GM08714 (cell line): ENCODE measurements around the gene IGFN1.

Source experiments
- H3K4me3 ChIP-seq: fragments of 200-500 bp; sonication (Bioruptor generic); 2 replicates; pipeline ENCODE4 v1.5.1; 2014; ENCODE audit warnings: mild to moderate bottlenecking, low read length, inconsistent platforms
- ZNF274 ChIP-seq: IDR thresholded peaks from 2 replicates; pipeline ENCODE4 v1.6.1; 2012; ENCODE audit warnings: mild to moderate bottlenecking, low read depth, low read length

The IGFN1 gene

DNA sequence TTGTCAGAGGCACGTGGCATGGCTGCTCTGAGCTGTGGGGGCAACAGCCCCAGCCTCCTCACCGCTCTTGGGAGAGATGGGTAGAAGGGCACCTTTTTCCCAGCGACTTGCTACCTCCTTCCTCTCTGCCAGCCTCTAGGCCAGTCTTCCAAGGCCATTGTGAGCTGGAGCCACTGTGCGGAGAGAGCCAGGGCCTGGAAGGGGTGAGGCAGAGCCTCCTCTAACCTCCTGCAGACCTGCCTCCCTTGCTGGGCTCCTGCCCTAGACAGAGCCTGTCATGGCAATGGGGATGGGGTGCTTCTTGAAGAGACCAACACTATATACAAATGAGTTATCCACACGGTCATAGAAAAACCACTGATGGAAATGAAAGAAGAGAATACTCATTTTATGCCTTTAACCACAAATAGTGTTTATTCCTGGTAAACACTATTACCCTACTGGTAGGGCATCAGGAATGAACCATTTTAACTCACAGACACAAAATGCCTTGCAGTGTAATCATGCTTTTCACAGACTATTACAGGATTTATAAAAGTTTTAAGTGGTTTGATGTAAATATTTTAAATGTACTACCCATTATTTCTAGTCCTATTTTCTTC lies 5.0 kb upstream of the IGFN1 start:
- H3K4me3 ChIP-seq: no peak overlapping the region
- TF ChIP-seq ZNF274: no peak

DNA sequence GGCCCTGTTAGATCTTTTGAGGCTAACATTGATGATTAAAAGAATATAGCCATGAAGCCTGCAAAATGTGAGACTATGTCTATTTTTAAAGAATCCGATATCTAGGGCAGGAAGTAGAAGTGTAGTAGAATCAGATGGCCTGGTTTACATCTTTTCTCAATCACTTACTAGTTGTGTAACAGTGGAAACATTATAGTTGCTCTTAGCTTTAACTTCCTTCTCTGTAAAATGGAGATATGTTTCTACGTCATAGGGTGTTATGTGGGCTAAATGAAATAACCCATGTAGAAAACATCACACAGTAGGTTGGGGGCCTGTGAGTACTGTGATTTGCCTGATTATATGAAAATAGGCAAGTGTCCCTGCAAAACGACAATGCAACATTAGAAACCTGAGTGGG lies 4.4 kb upstream of the IGFN1 start:
- no peak for TF ChIP-seq ZNF274
- H3K4me3 ChIP-seq: no peak overlapping the region

DNA sequence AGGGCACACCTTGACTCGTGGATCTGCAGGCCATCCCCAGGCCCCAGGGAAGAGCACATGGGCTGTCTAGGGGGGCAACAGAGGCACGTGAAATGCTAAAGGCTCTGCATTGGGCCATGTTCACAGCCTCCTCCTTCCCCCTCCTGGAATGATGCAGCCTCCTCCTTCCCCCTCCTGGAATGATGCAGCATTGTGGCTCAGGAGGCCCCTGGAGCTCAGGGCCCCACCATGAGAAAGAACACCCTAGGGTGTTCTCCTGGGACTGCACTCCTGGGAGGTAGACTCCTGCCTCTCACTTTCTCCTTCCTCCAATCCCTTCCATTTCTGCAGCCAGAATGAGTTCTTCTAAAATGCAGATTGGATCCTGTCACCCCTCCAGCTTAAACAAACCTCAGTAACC lies 1.5 kb upstream of the IGFN1 start:
- no peak for TF ChIP-seq ZNF274
- no peak overlapping the region for H3K4me3 ChIP-seq

DNA sequence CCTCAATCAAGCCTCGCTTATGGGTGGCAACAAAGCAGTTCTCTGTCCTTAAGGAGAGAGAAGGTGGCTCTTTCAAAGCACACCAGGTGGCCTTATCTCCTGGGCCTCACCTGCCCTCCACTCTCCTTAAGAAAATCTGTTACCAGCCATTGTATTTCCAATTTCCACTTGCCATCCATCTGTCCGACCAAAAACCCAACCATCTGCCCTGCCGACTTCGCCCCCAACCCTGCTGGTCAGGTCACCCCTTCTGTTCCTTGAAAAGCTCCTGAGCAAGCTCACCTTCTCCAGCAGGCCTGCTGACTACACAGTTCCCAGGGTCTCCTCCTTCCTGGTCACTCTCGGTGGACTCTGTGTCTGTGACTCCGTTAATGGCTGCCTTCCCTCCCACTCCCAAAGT lies 619 bp upstream of the IGFN1 start:
- TF ChIP-seq ZNF274: no peak
- H3K4me3 ChIP-seq: no peak overlapping the region

DNA sequence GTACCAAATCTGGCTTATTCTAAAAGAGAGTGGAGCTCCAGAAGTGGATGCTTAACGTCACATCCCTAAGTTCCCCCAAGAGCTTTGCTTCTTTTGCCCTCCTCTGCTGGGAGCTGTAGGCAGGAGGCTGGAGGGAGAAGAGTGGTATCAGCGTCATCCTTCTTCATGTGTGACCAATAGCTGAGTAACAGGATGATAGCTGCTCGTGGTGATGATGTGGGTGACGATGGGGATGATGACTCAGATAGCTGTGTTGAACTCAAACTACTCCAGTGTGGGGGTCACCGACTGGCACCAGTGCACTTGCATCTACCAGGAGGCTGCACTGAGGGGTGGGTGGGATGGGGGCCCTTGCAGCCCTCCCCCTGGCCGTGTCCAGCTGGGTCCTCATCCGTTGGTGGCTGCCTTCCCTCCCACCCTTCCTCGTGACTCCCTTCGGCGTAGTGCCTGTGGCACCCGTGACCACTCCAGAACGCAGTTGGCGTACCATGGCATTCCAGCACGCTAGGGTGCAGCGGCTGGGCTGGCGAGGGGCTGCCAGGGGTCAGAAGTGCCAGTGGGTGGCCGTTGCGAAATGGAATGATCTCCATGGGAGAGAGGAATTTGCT lies 1.1 kb downstream of the IGFN1 start:
- TF ChIP-seq ZNF274: no peak
- H3K4me3 ChIP-seq: no peak overlapping the region

DNA sequence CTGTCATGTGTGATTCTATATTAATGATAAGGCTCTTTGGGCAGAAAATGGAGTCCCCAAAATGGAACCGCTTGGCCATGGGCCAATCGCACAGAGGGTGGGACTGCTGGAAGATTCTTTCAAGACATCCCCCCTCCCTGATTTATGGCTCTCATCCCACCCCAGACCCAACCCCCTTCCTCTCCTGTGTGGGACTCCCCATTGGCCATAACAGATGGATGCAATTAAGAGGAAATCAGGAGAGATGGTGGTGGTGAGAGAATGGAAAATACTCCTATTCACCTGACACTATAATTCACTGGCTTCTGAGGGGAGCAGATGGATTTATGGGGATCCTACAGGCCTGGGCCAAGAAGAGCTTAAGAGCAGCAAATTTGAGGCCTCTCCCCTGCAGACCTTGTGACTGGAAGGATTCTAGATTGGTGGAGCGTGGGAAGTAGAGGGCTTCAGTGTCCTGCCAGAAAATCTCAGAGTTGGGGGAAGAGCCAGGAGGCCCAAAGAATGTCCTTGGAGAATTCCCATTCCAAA lies 1.7 kb downstream of the IGFN1 start:
- no peak for TF ChIP-seq ZNF274
- no peak overlapping the region for H3K4me3 ChIP-seq

DNA sequence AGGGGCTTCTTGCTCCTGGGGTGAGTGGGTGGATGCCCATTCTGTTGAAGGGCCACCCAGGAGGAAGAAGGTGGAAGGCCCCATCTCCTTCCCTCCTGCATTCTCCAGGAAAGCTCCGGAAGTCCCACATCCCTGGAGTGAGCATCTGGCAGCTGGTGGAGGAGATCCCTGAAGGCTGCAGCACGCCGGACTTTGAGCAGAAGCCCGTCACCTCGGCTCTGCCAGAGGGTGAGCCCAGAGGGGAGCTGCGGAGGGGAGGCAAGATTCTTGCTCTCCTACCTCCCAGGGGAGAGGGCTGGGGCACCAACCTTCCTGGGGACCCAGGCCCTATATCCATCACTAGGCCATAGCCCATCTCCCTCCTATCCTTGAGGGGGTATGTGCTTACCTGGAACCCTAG lies 3.4 kb downstream of the IGFN1 start:
- TF ChIP-seq ZNF274: no peak
- H3K4me3 ChIP-seq: no peak overlapping the region

DNA sequence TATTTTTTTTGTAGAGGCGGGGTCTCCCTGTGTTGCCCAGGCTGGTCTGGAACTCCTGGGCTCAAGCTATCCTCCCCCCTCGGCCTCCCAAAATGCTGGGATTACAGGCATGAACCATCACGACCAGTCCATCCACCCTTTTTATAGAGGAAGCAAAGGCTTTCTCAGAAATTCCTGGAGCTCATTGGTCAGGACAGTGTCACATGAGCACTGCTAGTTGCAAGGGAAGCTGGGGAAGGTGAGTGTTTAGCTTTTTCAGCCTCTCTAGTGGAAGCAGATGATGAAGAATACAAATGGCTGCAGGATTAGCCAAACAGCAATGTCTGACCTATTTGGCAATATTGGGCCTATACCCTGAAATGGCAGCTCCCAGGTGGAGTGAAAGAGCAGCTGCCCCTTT lies 8.0 kb downstream of the IGFN1 start:
- no peak for TF ChIP-seq ZNF274
- no peak overlapping the region for H3K4me3 ChIP-seq

DNA sequence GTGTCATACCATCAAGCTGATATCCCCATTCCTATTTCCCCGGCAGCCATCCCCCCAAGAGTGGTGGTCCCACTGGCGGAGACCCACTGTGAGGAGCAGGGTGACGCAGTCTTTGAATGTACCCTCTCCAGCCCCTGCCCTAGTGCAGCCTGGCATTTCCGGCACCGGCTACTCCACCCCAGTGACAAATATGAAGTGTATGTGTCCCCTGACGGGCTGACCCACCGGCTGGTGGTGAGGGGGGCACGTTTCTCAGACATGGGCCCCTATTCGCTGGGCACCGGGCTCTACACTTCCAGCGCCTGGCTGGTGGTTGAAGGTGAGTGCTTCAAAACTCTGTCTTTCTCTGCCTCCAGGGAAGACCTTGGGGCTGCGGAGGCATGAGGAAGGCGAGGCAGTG lies 14.4 kb downstream of the IGFN1 start:
- TF ChIP-seq ZNF274: no peak
- H3K4me3 ChIP-seq: no peak overlapping the region

DNA sequence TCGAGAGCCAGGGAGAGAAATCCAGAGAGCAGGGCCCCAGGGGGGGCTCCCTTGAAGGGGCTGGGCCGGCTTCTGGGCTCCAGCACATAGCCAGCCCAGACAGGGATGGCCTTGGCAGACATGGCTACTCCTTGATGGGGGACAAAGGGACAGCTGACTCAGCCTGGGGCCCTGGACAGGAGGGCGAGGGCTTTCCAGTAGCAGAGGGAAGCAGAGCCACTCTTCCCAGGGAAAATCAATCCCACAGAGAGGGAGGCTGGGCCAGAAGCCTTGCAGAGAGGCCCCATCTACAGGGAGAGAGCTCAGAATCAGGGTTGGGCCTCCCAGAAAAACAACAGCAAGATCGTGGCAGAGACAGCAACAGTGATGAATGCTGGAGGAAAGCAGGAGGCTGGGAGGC lies 15.6 kb downstream of the IGFN1 start:
- no peak for TF ChIP-seq ZNF274

DNA sequence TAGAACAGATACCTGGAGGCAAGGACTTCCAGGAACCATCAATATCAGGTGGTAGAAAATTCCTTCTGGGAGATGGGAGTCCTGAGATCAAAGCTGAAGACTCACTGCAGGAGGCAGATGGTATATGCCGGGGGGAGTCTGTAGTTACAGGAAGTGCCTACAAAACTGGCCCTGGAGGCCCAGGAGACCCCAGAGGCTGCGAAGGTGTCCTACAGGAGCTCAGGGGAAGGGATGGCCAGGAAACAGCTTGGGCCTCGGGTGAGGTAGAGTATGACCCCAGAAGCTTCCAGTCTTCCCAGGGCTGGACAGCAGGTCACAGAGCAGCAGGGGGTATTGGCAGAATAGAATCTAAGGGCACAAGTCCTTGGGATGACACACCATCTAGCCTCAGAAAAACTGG lies 16.4 kb downstream of the IGFN1 start:
- no peak for TF ChIP-seq ZNF274
- no peak overlapping the region for H3K4me3 ChIP-seq

More for the DNA sequence above, 15.6 kb downstream of the IGFN1 start:
- H3K4me3 ChIP-seq: no peak overlapping the region

DNA sequence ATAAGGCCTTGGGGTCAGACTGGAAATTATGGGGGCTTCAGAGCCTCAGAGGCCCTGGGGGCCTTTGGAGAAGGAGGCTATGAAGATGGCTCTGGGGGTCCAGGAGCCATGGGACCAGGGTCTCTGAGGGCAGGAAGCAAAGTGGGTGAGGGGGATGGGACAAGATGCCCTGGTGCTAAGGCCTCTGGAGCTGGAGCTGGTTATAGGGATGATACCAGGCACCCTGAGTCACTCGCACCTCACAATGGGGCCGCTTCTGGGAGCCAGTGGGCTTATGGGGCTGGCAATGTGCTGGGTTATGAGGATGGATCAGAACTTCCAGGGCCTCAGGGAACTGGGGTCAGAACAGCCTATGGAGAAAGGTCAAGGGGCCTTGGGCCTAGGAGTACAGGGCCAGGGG lies 17.6 kb downstream of the IGFN1 start:
- TF ChIP-seq ZNF274: no peak
- H3K4me3 ChIP-seq: no peak overlapping the region

DNA sequence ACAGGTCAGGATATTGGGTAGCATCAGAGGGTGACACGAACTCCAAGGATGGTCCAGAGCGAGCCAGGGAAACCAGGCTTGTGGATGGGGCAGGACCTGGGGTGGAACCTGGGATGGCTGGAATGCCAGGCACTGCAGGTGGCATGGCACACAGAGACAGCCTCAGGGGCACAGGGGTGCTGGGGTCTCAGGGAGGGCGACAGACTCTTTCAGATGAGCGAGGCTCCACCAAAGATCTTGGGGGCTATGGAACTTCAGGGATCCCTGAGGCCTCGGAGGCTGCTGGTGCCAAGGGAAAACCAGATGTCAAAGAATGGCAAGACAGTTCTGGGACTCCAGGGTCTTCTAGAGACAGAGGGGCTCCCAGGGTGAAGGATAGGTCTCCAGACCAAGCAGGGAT lies 21.4 kb downstream of the IGFN1 start:
- no peak for TF ChIP-seq ZNF274
- no peak overlapping the region for H3K4me3 ChIP-seq

DNA sequence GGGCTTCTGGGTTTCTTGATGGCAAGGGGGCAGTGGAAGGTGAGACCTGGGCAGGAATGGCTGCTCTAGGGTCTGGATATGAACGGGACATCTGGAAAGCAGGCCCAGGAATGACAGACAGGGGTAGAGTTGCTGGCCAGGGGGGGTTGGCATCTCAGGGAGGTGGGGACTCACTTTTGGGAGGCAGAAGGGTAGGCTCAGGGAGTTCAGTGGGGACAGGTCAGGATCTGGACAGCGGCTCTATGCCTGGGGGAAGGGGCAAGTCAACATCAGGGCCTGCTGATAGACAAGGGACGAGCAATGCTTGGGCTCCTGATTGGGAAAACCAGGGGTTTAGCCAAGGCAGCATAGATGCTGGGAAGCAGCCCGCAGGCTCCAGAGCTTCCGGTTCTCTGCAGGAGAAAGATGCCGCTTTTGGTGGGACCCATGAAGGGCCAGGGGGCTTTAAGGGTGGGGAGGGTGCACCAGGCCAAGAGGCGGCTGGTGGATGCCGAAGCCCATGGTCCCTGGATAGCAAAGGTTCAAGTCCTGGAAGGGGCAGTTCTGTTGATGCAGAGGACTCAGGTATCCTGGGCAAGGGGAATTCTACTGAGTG lies 21.9 kb downstream of the IGFN1 start:
- no peak overlapping the region for H3K4me3 ChIP-seq
- TF ChIP-seq ZNF274: no peak

DNA sequence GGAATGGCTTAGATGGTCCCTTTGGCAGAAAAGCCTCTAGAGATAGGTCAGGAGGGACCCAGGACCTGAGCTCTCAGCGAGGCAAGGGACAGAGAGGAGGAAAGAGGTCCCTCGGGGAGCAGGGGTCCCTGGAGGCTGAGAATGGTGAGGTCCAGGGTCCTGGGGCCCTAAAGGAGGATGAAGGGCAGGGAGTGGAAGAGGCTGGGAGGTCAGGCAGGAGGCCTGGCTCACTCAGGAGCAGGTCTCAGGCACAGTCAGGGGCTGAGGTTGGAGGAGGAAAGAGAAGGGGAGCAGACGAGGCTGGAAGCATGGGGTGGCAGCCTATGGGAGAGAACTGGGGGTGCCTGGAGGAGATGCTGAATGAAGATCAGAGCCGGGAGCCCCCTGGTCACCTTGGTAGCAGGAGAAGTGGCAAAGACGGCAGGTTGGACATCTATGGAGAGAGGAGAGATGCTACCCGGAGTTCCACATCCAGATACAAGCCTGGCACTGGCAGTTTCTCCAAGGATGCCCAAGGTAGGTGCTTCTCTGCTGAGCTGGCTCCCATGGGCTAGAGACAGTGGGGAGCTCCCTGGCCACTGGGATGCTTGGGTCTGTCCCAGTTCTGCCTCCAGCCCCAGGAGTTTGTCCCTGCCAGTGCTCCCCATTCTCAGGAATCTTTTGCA lies 22.6 kb downstream of the IGFN1 start:
- no peak overlapping the region for H3K4me3 ChIP-seq
- TF ChIP-seq ZNF274: no peak

DNA sequence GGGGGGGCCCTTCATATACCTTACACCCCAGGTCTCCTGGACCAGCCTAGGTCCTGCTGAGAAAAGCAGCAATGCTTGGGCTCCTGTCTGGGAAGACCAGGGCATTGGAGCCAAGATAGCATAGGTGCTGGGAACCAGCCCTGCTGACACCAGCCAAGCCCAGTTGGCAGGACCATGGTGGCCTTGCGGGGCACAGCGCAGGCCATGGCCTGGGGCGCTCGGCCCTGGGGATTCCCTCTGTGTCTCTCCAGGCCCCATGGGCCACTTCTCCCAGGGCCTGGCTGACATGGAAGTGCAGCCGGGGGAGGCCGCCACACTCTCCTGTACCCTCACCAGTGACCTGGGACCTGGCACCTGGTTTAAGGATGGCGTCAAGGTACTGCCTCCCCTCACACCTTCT lies 23.3 kb downstream of the IGFN1 start:
- no peak for TF ChIP-seq ZNF274

More for the DNA sequence above, 23.3 kb downstream of the IGFN1 start:
- no peak overlapping the region for H3K4me3 ChIP-seq
